Natural killer cell (primary cell): ENCODE results near the gene TIMM13. TPM values are rescaled to one million over a fixed set of nuclear protein-coding genes. Genes with fewer than 3 reads are reported as not detected.
"Not testable (repeated sequence)": the region's sequence is repeated elsewhere in the genome, so short reads cannot be mapped to it uniquely, and the experiment has no call there.

Experiments used
- ATAC-seq, 3 donors: fragments of 150-1000 bp in 2 of 3; fragments of 200-7000 bp in 1 of 3; cut with Tn5 transposase; 1 replicate in 1 of 3; 2 replicates in 2 of 3; pipeline ENCODE4 v1.10.0; 2021; ENCODE audit warnings: mild to moderate bottlenecking in 2 of 3, moderate library complexity in 2 of 3
- DNase-seq, 2 donors: peaks; one replicate each; pipeline versions ENCODE4 v3.0.0 to v3.0.0-alpha.2; 2013 to 2021; ENCODE audit warnings: mixed read lengths in 1 of 2
- H3K27ac ChIP-seq: one replicate; pipeline ENCODE4 v1.5.1; 2013; ENCODE audit warnings: mild to moderate bottlenecking, low read length
- H3K27me3 ChIP-seq: one replicate; pipeline ENCODE4 v1.6.1; 2013; ENCODE audit warnings: low read length; ENCODE audit not compliant: control insufficient read depth, insufficient read depth
- H3K36me3 ChIP-seq: one replicate; pipeline ENCODE4 v1.6.1; 2013; ENCODE audit warnings: low read length; ENCODE audit not compliant: control insufficient read depth, insufficient read depth
- H3K4me1 ChIP-seq: one replicate; pipeline ENCODE4 v1.6.1; 2013; ENCODE audit warnings: low read length; ENCODE audit not compliant: control insufficient read depth, insufficient read depth
- H3K4me3 ChIP-seq: one replicate; pipeline ENCODE4 v1.5.1; 2013; ENCODE audit warnings: low read length
- H3K9me3 ChIP-seq: one replicate; pipeline ENCODE4 v1.6.1; 2013; ENCODE audit warnings: low read length; ENCODE audit not compliant: control insufficient read depth, insufficient read depth
- H3K27ac Mint-ChIP-seq, 2 donors: one replicate each; pipeline ENCODE4 v1.8.0; 2022; ENCODE audit warnings: mild to moderate bottlenecking in 2 of 2, mixed read lengths in 2 of 2, moderate library complexity in 1 of 2
- H3K27me3 Mint-ChIP-seq, 2 donors: one replicate each; pipeline ENCODE4 v1.8.0; 2022; ENCODE audit warnings: low read depth in 2 of 2, mixed read lengths in 2 of 2
- H3K36me3 Mint-ChIP-seq: one replicate; pipeline ENCODE4 v1.8.0; 2022; ENCODE audit warnings: mixed read lengths
- H3K4me1 Mint-ChIP-seq, 2 donors: one replicate each; pipeline ENCODE4 v1.8.0; 2022; ENCODE audit warnings: mixed read lengths in 2 of 2
- H3K4me3 Mint-ChIP-seq: one replicate; pipeline ENCODE4 v1.8.0; 2022; ENCODE audit warnings: mild to moderate bottlenecking, moderate library complexity, mixed read lengths
- H3K9me3 Mint-ChIP-seq, 2 donors: one replicate each; pipeline ENCODE4 v1.8.0; 2022; ENCODE audit warnings: mixed read lengths in 2 of 2
- CTCF ChIP-seq: fragments of 200-600 bp; IDR thresholded peaks from one replicate; pipeline ENCODE4 v1.8.0; 2022; ENCODE audit warnings: antibody characterized with exemption
- WGBS: methylation state at CpG from one replicate; pipeline ENCODE4 v1.1.7; 2013; ENCODE audit warnings: missing lambda C conversion rate; ENCODE audit not compliant: insufficient coverage; 5-methylcytosine and 5-hydroxymethylcytosine counted together
- intact Hi-C: fragments of 100-400 bp; cut with micrococcal nuclease; formaldehyde crosslinking; loops from one replicate; pipeline ENCODE4 v1.14.2; 2022
- total RNA-seq, 4 donors: library from RNA; stranded (reverse); fragments of 120-200 nt in 1 of 4; gene quantifications; one replicate each; pipeline versions ENCODE4 v1.2.3 to v1.2.4, GENCODE V29; 2013 to 2022

Gene TIMM13
- total RNA-seq, 3 donors from 2014 or later (not counting 1 experiment from before 2014, with no cell fraction given): 24.7 to 30.4 (median 25.1) TPM

DNA sequence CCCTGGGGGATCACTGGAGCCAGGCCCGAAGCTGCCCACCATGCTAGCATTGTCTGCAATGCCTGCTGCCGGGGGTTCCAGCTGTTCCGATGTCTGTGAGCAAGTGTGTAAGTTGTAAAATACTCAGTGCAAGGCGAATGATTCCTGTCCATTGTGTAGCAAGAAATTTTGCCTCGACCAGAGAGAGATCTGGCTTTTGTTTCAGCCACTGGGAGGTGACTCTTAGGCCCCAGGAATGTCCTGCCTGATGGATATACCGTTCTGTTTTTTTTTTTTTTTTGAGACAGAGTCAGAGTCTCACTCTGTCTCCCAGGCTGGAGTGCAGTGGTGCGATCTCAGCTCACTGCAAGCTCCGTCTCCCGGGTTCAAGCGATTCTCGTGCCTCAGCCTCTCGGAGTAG lies 41.2 kb upstream of the TIMM13 start:
- 88% methylated on average over 12 of the region's 12 CpGs for WGBS
- intact Hi-C loops: no loop called here
- Histone ChIP-seq H3K27me3 (no peaks in the 10 kb centered on the region), H3K4me1 (no peaks in the 10 kb centered on the region), H3K9me3 (no peaks in the 10 kb centered on the region), H3K4me3 (no peak overlapping the region), H3K36me3 (no peaks in the 10 kb centered on the region), H3K27ac (no peak overlapping the region)
- no peak for DNase-seq
- Mint-ChIP-seq H3K36me3 (no peaks in the 10 kb centered on the region), H3K9me3 (no peaks in the 10 kb centered on the region), H3K27ac (no peak overlapping the region), H3K4me1 (no peaks in the 10 kb centered on the region), H3K4me3 (no peak overlapping the region), H3K27me3 (no peaks in the 10 kb centered on the region)
- no peak for TF ChIP-seq CTCF
- ATAC-seq: no peak

DNA sequence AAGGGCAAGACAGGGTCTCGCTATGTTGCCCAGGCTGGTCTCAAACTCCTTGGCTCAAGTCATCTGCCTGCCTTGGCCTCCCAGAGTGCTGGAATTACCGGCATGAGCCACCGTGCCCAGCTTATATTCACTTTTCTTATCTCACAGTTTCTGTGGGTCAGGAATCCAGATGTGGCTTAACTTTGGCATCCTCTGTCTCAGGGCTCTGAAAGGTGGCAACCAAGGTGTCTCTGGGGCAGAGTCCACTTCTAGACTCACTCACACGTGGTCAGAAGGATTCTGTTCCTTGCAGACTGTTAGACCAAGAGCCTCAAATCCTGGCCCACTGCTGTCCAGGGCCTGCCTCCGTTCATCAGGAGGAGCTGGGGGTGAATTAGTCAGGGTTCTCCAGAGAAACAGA lies 37.0 kb upstream of the TIMM13 start:
- H3K36me3 ChIP-seq: no peaks in the 10 kb centered on the region

DNA sequence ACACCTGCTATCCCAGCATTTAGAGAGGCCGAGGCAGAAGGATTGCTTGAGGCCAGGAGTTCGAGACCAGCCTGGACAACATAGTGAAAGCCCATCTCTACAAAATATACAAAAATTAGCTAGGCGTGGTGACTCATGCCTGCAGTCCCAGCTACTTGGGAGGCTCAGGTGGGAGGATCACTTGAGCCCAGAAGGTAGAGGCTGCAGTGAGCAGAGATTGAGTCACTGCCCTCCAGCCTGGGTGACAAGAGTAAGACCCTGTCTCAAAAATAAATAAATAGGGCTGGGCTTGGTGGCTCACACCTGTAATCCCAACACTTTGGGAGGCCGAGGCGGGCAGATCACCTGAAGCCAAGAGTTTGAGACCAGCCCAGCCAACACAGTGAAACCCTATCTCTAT lies 36.3 kb upstream of the TIMM13 start:
- H3K27me3 ChIP-seq, H3K4me3 Mint-ChIP-seq, H3K9me3 ChIP-seq, H3K27ac Mint-ChIP-seq, H3K4me3 ChIP-seq, DNase-seq, intact Hi-C loops, ATAC-seq, H3K36me3 Mint-ChIP-seq, H3K36me3 ChIP-seq, H3K9me3 Mint-ChIP-seq, H3K27ac ChIP-seq, H3K27me3 Mint-ChIP-seq: not testable (repeated sequence)
- 98% methylated on average over 5 of the region's 5 CpGs for WGBS
- peaks cover 0 to 14% of the 10 kb centered on the region in 2 donors for H3K4me1 Mint-ChIP-seq
- H3K4me1 ChIP-seq: peaks cover 17% of the 10 kb centered on the region

More for the DNA sequence above, 37.0 kb upstream of the TIMM13 start:
- DNase-seq: no peak
- peaks cover 17% of the 10 kb centered on the region for H3K4me1 ChIP-seq
- no peak overlapping the region for H3K27ac Mint-ChIP-seq
- H3K4me3 ChIP-seq: no peak overlapping the region
- no peak for ATAC-seq
- TF ChIP-seq CTCF: no peak
- H3K9me3 Mint-ChIP-seq: no peaks in the 10 kb centered on the region
- no peaks in the 10 kb centered on the region for H3K36me3 Mint-ChIP-seq
- no peak overlapping the region for H3K27ac ChIP-seq
- no peaks in the 10 kb centered on the region for H3K9me3 ChIP-seq
- no peak overlapping the region for H3K4me3 Mint-ChIP-seq
- H3K4me1 Mint-ChIP-seq: peaks cover 0 to 14% of the 10 kb centered on the region in 2 donors
- peaks cover 0 to 6% of the 10 kb centered on the region in 2 donors for H3K27me3 Mint-ChIP-seq
- WGBS: 81% methylated on average over 5 of the region's 5 CpGs
- H3K27me3 ChIP-seq: peaks cover 3% of the 10 kb centered on the region
- intact Hi-C loops: no loop called here

GRCh38 chr19:2462635-2463421 lies 35.4 kb upstream of the TIMM13 start:
- Histone ChIP-seq H3K9me3 (no peaks in the 10 kb centered on the region), H3K27me3 (peaks cover 3% of the 10 kb centered on the region), H3K36me3 (no peaks in the 10 kb centered on the region), H3K4me3 (no peak overlapping the region), H3K27ac (no peak overlapping the region), H3K4me1 (peaks cover 17% of the 10 kb centered on the region)
- H3K4me3 Mint-ChIP-seq: peak overlapping the region; percentile 17
- H3K27ac Mint-ChIP-seq: no peak overlapping the region
- ATAC-seq (no peak), DNase-seq (no peak)
- no peak for TF ChIP-seq CTCF
- H3K36me3 Mint-ChIP-seq: no peaks in the 10 kb centered on the region
- no peaks in the 10 kb centered on the region for H3K9me3 Mint-ChIP-seq
- peaks cover 0 to 14% of the 10 kb centered on the region in 2 donors for H3K4me1 Mint-ChIP-seq
- WGBS: 56% methylated on average over 46 of the region's 46 CpGs
- H3K27me3 Mint-ChIP-seq: peaks cover 0 to 6% of the 10 kb centered on the region in 2 donors
- intact Hi-C loops: no loop called here
